Stimulated activated CD8-positive, alpha-beta memory T cell treated with anti-CD3 and anti-CD28 coated beads, Interleukin-4, amount 100 ng/mL, for 48 hours (primary cell): ENCODE data around the gene ASCC1.

Experiments
- DNase-seq: peaks from one replicate; pipeline ENCODE4 v3.0.0-alpha.2; 2020

ASCC1 gene

DNA sequence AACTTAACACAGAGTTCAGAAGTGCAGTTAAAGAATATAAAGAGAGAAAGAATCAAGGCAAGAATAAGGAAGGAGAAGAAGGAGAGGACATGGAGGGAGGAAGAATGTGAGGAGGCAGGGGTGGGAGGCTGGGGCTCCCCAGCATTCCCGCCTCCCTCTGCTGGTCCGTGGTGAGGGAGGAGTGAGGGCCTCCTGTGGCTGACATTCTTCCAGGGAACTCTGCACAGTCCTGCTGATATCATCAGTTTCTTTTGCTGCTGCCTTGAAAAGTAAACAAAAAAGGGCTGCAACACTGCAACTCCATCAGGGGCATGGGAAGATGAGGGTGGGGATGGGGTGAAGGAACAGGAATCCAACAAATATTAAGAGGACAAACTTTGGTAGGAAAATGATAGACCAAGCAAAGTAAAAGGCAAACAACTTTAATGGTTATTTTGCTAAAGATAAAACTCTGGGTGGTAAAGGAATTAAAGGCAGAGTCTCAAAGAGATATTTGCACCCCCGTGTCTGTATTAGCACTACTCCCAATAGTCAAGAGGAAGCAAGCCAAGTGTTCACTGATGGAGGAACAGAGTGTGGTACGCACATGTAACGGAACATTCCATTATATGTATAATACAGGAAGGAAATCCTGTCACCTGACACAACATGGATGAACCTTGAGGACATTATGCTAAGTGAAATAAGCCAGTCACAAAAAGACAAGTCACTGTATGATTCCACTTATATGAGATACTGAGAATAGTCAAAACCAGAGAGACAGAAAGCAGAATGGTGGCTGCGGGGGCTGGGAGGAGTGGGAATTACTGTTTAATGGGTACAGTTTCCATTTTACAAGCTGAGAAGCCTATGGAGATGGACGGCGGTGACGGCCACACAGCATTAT, 119.7 kb downstream of the ASCC1 start:
- peak; percentile 72 for DNase-seq

- DNase-seq: no peak
Measured at GRCh38 chr10:72095195-72095594, 120.9 kb downstream of the ASCC1 start.

GRCh38 chr10:72094574-72094973, 121.5 kb downstream of the ASCC1 start:
- DNase-seq: no peak

GRCh38 chr10:72093450-72093849, 122.6 kb downstream of the ASCC1 start:
- no peak for DNase-seq

DNA sequence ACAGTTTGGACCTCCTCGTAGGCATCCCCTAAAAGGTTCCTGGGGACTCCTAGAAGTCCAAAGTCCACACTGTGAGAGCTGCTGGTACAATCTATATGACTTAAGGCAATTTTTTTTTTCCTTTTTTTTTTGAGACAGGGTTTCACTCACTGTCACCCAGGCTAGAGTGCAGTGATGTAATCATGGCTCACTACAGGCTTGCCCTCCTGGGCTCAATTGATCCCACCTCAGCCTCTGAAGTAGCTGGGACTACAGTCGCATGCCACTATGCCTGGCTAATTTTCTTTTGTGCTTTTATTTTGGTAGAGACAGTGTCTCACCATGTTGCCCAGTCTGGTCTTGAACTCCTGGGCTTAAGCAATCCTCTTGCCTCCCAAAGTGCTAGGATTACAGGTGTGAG, 123.1 kb downstream of the ASCC1 start:
- no peak for DNase-seq

DNA sequence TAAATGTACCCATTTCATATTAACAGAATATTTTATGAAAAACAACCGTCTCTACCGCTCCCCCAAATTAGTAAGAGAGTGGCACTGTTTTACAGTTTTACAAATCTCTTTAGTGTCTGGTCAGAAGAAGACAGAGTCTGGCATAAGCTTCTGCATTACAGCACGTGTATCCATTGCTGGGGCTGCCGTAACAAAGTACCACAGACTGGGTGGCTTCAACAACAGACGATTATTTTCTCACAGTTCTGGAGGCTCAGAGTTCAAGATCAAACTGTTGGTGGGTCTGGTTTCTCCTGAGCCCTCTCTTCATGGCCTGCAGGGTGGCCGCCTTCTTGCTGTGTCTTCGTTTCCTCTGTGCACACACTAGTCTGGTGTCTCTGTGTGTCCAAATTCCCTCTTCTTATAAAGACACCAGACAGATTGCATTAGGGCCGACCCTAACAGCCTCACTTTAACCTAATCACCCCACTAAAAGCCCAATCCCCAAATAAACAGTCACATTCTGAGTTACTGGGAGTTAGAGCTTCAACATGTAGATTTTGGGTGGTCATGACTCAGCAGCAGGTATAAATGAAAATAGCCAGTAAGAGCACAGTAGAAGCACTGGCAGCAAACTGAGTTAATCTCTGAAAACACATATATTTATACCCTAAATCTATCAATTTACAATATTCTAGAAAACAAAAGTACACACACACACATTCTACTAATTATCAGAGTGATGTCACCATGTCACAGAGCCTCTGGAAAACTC, 123.7 kb downstream of the ASCC1 start:
- DNase-seq: no peak

GRCh38 chr10:72090326-72090725, 125.8 kb downstream of the ASCC1 start:
- DNase-seq: no peak

DNA sequence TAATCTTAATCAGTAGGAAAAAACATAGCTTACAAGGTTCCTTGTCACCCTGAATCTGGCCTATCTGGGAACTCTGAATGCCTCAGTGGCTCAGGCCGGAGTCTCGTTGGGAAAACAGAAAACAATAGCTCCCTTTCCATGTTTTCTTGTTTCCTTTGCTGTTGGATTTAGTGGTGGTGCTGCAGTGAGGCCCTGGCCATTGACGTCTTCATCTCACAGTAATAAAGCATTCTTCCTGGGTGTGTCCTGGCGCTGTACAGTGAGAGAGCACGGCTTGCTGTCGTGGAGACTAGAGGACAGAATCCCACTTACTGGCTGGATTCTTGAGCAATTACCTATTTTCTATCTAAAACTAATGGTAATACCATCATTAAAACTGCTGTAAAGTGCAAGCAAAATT, 126.5 kb downstream of the ASCC1 start:
- DNase-seq: no peak

- DNase-seq: peak; percentile 73
Measured at GRCh38 chr10:72088889-72089575, 127.0 kb downstream of the ASCC1 start.

GRCh38 chr10:72087969-72088888, 127.8 kb downstream of the ASCC1 start, which contains the start of gene SPOCK2:
Gene SPOCK2 (minus strand): TSS chr10:72088551. CDS start chr10:72088328, 223 bp downstream.
- DNase-seq: peak; percentile 74

- DNase-seq: peak; percentile 63
Measured at GRCh38 chr10:72087392-72087968, 128.6 kb downstream of the ASCC1 start.

- peak; percentile 73 for DNase-seq
Measured at GRCh38 chr10:72086466-72087391, 129.3 kb downstream of the ASCC1 start.

DNA sequence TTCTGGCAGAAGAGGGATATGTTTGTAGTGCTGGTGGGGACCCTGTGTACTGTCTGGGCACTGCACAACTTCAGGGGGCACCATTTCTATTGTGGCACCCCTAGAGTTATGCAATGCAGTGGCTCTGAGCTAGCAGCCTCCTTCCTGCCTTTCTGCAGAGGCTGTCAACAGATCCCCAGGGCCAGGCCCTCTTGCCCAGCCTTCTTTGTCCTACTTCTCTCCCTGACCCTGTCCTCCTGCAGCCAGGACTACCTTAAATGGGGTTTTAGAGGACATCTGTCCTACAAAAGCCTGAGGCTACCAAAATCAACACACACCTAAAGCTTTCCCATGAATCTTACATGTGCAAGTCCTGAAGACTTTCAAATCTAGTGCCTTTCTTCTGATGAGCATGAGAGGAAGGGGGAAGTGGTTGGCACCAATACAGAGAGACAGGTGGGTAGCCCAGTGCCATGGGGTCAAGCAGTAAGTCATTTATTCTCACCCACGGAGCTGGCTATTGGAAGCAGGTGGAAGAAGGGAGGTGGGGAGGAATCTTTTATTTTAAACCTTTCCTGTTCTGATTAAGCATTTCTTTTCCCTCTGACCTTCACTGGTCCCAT, 130.1 kb downstream of the ASCC1 start:
- no peak for DNase-seq

- no peak for DNase-seq
Measured at GRCh38 chr10:72085166-72085565, 130.9 kb downstream of the ASCC1 start.

DNA sequence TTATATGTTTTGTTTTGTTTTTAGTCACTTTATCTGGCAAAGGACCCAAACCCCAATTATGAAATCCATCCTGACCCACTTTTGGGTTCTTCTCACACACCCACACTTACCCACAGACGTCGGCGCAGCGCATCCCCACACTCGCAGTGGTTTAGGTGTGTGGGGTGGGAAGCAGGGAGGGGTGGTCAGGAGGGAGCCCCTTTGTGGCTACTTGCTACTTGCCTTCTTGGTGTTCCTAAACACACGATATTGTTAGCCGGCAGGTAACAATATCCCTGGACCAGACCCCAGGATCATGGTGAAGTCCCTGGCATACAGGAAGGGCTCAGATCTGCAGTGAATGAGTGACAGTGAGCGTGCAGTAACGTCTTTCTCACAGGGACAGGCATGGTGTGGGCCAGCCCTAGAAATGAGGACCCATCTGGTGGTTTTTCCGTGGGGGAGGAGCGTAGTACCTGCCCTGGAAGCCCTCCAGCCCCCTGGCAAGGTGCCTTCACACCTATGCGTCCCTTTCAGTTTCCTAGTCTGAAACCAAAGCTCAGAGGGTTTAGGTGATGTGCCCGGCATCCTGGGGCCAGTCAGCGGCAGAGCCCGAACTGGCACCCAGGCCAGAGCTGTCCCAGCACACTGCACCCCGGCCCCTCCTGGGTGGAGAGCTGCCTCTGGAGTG, 132.2 kb downstream of the ASCC1 start:
- DNase-seq: peak; percentile 76

DNA sequence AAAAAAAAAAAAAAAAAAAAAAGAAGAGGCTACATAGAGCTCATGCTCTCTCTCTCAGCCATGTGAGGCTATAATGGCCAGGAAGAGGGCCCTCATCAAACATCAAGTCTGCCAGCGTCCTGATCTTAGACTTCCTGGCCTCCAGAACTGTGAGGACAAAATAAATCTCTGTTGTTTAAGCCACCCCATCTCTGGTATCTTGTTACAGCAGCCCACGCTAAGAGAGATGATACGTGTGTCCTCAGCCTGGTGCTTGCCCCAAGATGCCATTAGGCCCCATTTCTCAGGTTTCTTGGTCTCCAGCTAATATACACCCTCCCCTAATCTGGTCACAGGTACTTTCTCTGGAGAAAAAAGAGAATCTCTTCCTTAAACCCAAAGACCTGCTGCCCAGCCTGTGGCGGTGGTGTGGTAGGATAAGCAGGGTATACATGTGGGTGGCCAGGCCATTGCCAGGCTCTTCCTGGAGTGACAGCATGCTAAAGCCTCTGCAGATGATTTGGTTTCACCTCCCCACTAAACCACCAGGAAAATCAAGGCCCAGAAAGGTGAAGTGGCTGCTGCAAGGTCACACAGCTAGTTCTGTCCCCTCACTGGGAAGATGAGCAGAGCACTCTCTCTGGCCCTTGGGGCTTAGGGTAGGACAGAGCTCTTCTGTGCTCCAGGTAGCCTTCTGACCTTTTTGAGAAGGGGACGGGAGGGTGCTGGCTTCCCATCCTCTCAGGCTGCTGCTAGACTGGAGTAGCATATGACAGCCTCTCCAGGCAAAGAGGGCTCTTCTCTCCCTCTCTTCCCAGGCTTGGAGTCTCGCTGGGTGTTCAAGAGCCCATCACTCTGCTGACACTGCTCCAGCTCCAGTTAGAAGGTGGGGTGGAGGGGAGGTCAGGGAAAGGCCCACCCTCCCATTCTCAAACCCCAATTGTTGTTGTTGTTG, 133.0 kb downstream of the ASCC1 start:
- no peak for DNase-seq

- no peak for DNase-seq
Measured at GRCh38 chr10:72081772-72082590, 134.1 kb downstream of the ASCC1 start.

DNA sequence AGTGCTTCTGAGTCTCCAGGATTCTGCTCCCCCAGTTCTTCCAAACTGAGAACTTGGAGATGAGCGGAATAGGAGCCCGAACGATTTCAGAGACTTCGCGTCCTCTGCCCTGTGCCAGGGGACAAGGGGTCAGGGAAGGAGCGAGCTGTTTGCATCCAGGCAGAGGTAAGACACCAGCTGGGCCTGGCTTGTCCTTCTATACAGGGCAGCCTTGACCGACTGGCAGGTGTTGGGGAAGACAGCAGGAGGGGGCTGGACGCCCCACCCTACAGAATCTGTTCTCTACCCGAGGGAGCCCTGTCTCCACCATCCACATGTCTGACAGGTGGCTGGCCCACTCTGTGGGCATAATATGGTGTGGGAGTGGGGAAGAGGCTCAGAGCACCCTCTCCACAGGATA, 134.9 kb downstream of the ASCC1 start:
- DNase-seq: no peak
